Naive B cell (primary cell): ENCODE results near the gene TRIP13. TPM values are rescaled to one million over a fixed set of nuclear protein-coding genes. Genes with fewer than 3 reads are reported as not detected.
A peak's percentile ranks its signal among the peaks of the same experiment; 100 is the strongest.
"Not testable (repeated sequence)": the region's sequence is repeated elsewhere in the genome, so short reads cannot be mapped to it uniquely, and the experiment has no call there.

Experiments used
- ATAC-seq, 2 donors: fragments of 150-1000 bp; cut with Tn5 transposase; 2 replicates each; pipeline ENCODE4 v1.10.0; 2021; ENCODE audit warnings: low read depth in 2 of 2, mild to moderate bottlenecking in 2 of 2, moderate library complexity in 2 of 2
- DNase-seq: peaks from one replicate; pipeline ENCODE4 v3.0.0; 2022
- H3K27ac Mint-ChIP-seq, 6 donors: one replicate each; pipeline ENCODE4 v1.8.0; 2020 to 2022; ENCODE audit warnings: mild to moderate bottlenecking in 6 of 6, mixed read lengths in 6 of 6, moderate library complexity in 5 of 6, inconsistent platforms in 2 of 6
- H3K27me3 Mint-ChIP-seq, 3 donors: one replicate each; pipeline ENCODE4 v1.8.0; 2021 to 2022; ENCODE audit warnings: mixed read lengths in 3 of 3, mild to moderate bottlenecking in 1 of 3
- H3K36me3 Mint-ChIP-seq, 2 donors: one replicate each; pipeline ENCODE4 v1.8.0; 2020 to 2022; ENCODE audit warnings: mixed read lengths in 2 of 2, inconsistent platforms in 1 of 2, mild to moderate bottlenecking in 1 of 2
- H3K4me1 Mint-ChIP-seq, 3 donors: one replicate each; pipeline ENCODE4 v1.8.0; 2020 to 2022; ENCODE audit warnings: mixed read lengths in 3 of 3, inconsistent platforms in 1 of 3, mild to moderate bottlenecking in 1 of 3, moderate library complexity in 1 of 3
- H3K4me3 Mint-ChIP-seq, 8 donors: one replicate each; pipeline ENCODE4 v1.8.0; 2020 to 2022; ENCODE audit warnings: mild to moderate bottlenecking in 8 of 8, mixed read lengths in 8 of 8, moderate library complexity in 8 of 8, inconsistent platforms in 2 of 8
- H3K9me3 Mint-ChIP-seq, 7 donors: one replicate each; pipeline ENCODE4 v1.8.0; 2020 to 2022; ENCODE audit warnings: mixed read lengths in 7 of 7, mild to moderate bottlenecking in 5 of 7, inconsistent platforms in 2 of 7, moderate library complexity in 1 of 7
- polyA plus RNA-seq, 6 donors: library from polyadenylated mRNA; unstranded; fragments of 300-500 nt; fragmentation: Illumina TruSeq; gene quantifications; one replicate each; pipeline ENCODE4 v1.2.3, GENCODE V29; 2021; ENCODE audit warnings: low read depth in 6 of 6

TRIP13 gene, protein sequence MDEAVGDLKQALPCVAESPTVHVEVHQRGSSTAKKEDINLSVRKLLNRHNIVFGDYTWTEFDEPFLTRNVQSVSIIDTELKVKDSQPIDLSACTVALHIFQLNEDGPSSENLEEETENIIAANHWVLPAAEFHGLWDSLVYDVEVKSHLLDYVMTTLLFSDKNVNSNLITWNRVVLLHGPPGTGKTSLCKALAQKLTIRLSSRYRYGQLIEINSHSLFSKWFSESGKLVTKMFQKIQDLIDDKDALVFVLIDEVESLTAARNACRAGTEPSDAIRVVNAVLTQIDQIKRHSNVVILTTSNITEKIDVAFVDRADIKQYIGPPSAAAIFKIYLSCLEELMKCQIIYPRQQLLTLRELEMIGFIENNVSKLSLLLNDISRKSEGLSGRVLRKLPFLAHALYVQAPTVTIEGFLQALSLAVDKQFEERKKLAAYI
- 1 to 10 TPM in 5 of 6 donors, not detected in 1; 1.2 to 3.1 (median 1.8) TPM for polyA plus RNA-seq

DNA sequence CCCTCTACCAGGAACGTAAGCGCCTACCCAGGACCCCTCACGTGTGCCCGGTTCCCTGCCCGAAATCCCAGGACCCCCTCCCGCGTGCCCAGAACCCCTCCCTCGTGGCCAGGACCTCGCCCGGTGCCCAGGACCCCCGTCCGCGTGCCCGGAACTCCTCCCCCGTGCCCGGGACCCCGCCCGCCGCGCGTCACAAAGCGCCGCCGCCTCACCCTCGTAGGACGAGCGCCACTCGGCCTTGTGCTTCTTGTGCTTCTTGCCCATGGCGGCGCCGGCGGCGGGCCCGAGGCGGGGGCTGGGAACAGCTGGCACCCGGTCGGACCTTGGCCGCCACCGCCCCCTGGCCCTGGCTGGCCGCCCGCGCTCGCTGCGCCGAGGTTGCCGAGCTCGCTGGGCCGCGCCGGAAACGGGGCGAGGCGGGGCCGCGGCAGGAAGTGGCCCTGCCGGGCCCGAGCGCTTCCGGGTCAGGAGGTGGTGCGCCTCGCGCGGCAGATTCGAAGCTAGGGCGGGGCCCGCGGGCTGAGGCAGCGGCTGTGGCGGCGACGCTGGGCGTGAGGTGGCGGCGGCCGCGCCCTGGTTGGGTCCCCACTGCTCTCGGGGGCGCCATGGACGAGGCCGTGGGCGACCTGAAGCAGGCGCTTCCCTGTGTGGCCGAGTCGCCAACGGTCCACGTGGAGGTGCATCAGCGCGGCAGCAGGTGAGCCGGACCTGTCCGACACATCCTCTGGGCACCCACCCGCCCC, at the start of gene TRIP13, which contains the start of gene BRD9:
Gene TRIP13 (plus strand): TSS at position 491 of the 743 bp plus-strand sequence. CDS start 115 bp downstream, at position 606.
Gene BRD9 (minus strand): TSS at position 408 of the 743 bp plus-strand sequence. CDS start 144 bp downstream, at position 264.
- H3K4me3 Mint-ChIP-seq = peak within 1 kb of the TSS; percentile 80 to 94 (median 88)

DNA sequence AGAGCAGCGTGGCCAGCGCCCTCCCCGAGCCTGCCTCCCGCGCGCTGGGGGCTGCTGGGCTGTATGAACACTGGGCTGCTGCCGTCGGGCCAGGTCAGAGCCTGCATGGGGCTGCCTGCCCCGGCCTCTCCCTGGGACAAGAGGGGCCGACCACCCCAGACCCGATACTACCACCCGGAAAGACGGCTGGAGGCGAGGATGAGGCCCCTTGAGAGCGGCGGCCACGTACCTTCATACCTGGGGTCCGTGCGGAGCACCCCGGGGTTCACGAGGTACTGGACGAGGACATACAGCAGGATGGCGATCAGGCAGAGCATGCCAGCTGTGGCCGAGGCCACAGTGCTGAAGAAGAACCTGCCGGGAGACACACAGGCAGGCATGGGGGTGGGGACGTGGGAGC, 49.3 kb upstream of the TRIP13 start:
- H3K9me3 Mint-ChIP-seq, H3K27me3 Mint-ChIP-seq, H3K36me3 Mint-ChIP-seq, H3K4me3 Mint-ChIP-seq, ATAC-seq, H3K27ac Mint-ChIP-seq, DNase-seq, H3K4me1 Mint-ChIP-seq: not testable (repeated sequence)

More for the DNA sequence above, at the start of gene TRIP13, which contains the start of gene BRD9:
- no peaks in the 10 kb centered on the region for H3K27me3 Mint-ChIP-seq
- H3K27ac Mint-ChIP-seq = peak within 1 kb of the TSS in 5 of 6 donors; percentile 12 to 96 (median 75)
- H3K9me3 Mint-ChIP-seq = no peaks in the 10 kb centered on the region
- H3K4me1 Mint-ChIP-seq = peaks cover 10 to 16% (median 14%) of the 10 kb centered on the region in 3 donors
- peak; percentile 84 for DNase-seq
- H3K36me3 Mint-ChIP-seq = peaks cover 7 to 8% of the 10 kb centered on the region in 2 donors
- peak; percentile 99 for ATAC-seq

DNA sequence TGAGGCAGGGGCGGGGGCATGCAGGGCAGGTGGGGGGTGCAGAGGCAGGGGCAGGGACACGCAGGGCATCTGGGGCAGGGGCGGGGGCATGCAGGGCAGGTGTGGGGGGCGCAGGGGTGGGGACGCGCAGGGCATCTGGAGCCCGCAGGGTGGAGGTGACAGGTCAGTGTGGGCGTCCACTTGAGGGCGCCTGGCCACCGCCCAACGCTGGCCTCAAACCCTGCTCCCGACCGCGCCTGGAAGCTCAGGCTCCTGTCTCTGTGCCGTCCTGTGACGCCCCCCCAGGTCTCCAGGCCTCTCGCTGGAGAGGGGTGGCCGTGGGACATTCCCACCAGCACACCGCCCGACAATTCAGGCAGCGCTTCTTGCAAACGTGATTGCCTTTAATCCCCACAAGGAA, 48.8 kb upstream of the TRIP13 start:
- H3K9me3 Mint-ChIP-seq, DNase-seq, ATAC-seq, H3K36me3 Mint-ChIP-seq, H3K4me3 Mint-ChIP-seq, H3K27ac Mint-ChIP-seq, H3K27me3 Mint-ChIP-seq, H3K4me1 Mint-ChIP-seq: not testable (repeated sequence)

DNA sequence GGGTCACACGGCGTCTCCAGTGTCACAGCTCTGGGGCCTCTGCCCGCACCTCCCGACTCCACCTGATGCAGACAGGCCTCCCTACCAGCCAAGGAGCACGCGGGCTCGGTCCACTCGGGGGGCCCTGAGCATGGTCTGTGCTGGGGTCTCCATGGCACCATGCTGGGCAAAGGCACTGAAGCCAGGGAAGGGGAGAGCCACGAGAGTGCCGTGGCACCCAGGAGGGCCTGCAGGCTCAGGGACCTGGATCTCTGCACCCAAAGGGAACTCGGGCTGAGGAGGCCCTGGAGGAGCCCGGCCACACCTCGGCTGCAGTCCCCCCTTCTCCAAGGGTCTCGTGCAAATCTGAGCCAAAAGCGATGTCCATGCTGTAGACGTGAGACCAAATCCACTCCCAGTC, 48.3 kb upstream of the TRIP13 start:
- ATAC-seq, DNase-seq, H3K4me3 Mint-ChIP-seq: not testable (repeated sequence)

GRCh38 chr5:845031-845675, 47.5 kb upstream of the TRIP13 start:
- not testable (repeated sequence) for H3K4me3 Mint-ChIP-seq, DNase-seq, H3K4me1 Mint-ChIP-seq, ATAC-seq, H3K27me3 Mint-ChIP-seq, H3K9me3 Mint-ChIP-seq, H3K36me3 Mint-ChIP-seq
- H3K27ac Mint-ChIP-seq = peak overlapping the region in 1 of 6 donors; percentile 33

More for the DNA sequence above, 48.3 kb upstream of the TRIP13 start:
- H3K36me3 Mint-ChIP-seq, H3K4me1 Mint-ChIP-seq, H3K9me3 Mint-ChIP-seq, H3K27ac Mint-ChIP-seq, H3K27me3 Mint-ChIP-seq: not testable (repeated sequence)

DNA sequence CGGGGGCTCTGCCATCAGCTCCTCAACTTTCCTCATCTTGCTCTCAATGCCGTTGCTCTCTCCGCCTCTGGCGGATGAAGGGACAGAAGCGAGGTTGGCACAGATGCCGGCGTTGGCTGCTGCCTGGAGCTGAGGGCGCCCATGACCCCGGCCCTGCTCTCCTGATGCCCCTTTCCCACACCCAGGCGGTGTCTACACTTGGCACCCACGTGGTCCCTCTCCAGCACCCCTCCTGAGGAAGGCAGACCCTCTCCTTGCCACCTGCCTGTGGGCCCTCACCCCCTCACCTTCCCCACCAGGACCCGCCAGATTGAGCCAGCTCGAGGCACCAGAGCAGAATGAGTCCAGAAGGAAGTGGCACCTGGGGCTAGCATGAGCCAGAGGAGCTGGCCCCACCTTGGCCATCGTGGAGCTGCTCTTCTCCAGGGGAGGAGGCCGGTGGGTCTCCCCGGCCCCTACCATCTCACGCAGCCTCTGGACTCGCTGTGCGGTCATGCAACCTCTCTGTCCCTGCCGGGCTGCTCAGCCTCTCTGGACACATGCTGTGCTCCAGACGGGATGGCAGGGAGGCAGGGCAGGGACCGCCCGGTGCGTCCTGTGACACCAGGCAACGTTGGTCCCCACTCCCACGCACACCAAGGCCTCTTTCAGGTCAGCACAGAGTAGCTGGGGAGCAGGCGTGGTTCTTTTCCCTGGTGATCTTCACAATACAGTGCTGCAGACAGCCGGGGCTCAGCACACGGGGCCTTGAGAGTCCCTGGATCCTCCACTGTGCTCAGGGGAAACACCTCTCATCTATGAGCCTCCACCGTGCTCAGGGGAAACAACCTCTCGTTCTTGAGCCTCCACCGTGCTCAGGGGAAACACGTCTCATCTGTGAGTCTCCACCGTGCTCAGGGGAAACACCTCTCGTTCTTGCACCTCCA, 46.7 kb upstream of the TRIP13 start:
- H3K4me1 Mint-ChIP-seq, H3K4me3 Mint-ChIP-seq, H3K27me3 Mint-ChIP-seq, H3K36me3 Mint-ChIP-seq, H3K9me3 Mint-ChIP-seq, H3K27ac Mint-ChIP-seq, DNase-seq, ATAC-seq: not testable (repeated sequence)

- DNase-seq, H3K4me3 Mint-ChIP-seq, H3K4me1 Mint-ChIP-seq, H3K36me3 Mint-ChIP-seq, ATAC-seq, H3K9me3 Mint-ChIP-seq, H3K27me3 Mint-ChIP-seq: not testable (repeated sequence)
- H3K27ac Mint-ChIP-seq = peak overlapping the region in 2 of 6 donors; percentile 1 to 55
Observed at GRCh38 chr5:846602-847091, 46.0 kb upstream of the TRIP13 start.

DNA sequence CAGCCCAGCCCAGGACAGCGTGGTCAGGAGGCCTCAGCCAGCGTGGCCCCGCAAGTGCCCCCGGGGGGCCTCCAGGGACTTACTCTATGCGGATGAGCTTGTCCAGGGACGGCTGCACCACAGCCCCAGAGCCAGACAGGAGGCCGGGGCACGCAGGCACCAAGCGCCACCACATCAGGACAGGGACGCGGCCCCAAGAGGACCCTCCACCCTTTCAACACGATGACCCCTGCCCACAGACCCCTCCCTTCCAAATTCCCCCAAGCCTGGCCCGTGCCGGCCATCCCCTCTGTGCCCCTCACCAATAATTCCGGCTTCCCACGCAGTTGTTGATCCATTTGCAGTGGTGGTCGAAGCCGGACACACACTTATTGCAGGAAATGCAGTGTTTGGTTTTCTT, 45.5 kb upstream of the TRIP13 start:
- not testable (repeated sequence) for ATAC-seq, H3K4me1 Mint-ChIP-seq, H3K27me3 Mint-ChIP-seq, H3K27ac Mint-ChIP-seq, H3K9me3 Mint-ChIP-seq, H3K4me3 Mint-ChIP-seq, H3K36me3 Mint-ChIP-seq, DNase-seq

DNA sequence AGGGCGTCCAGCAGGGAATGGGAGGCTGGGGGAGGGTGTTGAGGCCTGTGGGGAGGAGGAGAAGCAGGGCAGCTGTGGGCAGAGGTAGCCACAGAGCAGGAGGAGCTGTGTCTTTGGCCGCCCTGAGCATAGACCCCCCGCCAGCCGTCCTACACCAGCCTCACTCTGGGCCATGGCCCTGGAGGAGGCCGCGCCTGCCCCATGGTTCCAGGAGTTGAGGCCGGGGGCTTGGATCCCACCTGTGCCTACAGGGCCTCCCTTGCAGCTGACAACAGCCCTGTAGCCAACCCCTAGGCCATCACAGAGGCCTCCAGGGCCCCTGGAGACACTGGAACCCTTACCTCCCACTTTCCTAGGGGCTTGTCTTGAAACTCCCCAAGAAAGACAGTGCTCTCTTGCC, 44.9 kb upstream of the TRIP13 start:
- ATAC-seq, H3K4me3 Mint-ChIP-seq, H3K36me3 Mint-ChIP-seq, DNase-seq, H3K27ac Mint-ChIP-seq, H3K9me3 Mint-ChIP-seq, H3K4me1 Mint-ChIP-seq: not testable (repeated sequence)
- H3K27me3 Mint-ChIP-seq = peaks cover 0 to 11% (median 4%) of the 10 kb centered on the region in 3 donors

- Mint-ChIP-seq H3K9me3 (no peaks in the 10 kb centered on the region), H3K27ac (no peak overlapping the region), H3K4me1 (no peaks in the 10 kb centered on the region), H3K27me3 (peaks cover 0 to 12% (median 4%) of the 10 kb centered on the region in 3 donors), H3K4me3 (no peak overlapping the region), H3K36me3 (no peaks in the 10 kb centered on the region)
- no peak for ATAC-seq
- no peak for DNase-seq
Observed at GRCh38 chr5:848671-849111, 44.0 kb upstream of the TRIP13 start.

DNA sequence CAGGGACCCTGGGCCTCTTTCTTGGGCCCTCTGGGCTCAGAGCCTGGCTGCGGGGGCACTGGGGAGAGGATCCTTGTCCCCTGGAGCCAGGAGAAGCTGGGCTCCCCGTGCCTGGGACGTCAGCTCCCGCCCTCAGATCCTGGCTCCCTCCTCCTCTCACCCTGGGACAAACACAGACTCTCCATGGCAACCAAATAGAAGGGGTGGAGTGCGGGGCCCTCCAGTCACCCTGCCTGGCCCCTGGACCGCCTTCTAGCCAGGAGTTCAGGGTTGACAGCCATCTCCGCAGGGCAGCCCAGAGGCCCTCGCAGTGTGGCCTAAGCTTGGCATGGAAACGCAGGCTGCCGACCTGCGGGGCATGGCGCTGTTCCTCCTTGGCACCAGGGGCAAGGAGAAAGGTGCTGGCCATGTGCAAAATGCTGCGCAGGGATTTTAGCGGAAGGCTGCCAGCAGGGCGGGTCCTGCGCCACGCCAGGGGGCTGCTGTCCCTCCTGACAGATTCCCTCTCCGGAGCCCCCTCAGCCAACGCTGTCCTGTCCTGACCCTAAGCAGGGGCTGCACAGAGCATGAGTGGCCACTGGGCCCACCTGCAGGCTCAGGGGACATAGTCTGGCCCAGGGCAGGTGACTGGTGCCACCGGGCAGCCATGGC, 42.9 kb upstream of the TRIP13 start:
- Mint-ChIP-seq H3K27me3 (peaks cover 0 to 12% (median 4%) of the 10 kb centered on the region in 3 donors), H3K36me3 (no peaks in the 10 kb centered on the region), H3K4me3 (no peak overlapping the region), H3K9me3 (no peaks in the 10 kb centered on the region), H3K4me1 (no peaks in the 10 kb centered on the region), H3K27ac (no peak overlapping the region)
- DNase-seq = no peak
- ATAC-seq = no peak

- ATAC-seq (no peak), DNase-seq (no peak)
- no peaks in the 10 kb centered on the region for H3K9me3 Mint-ChIP-seq
- H3K4me1 Mint-ChIP-seq = no peaks in the 10 kb centered on the region
- peaks cover 0 to 12% (median 4%) of the 10 kb centered on the region in 3 donors for H3K27me3 Mint-ChIP-seq
- H3K4me3 Mint-ChIP-seq = no peak within 1 kb of the TSS
- H3K27ac Mint-ChIP-seq = no peak within 1 kb of the TSS
- no peaks in the 10 kb centered on the region for H3K36me3 Mint-ChIP-seq
Observed at GRCh38 chr5:850511-851006, 42.1 kb upstream of the TRIP13 start, which contains the start of gene ZDHHC11. TSS of gene ZDHHC11 (minus strand) at chr5:850986. CDS start at chr5:850602, 384 bp downstream.
